Fibroblast of the aortic adventitia (primary cell): ENCODE results near the gene METTL21C. TPM values are rescaled to one million over a fixed set of nuclear protein-coding genes. Genes with fewer than 3 reads are reported as not detected.

Source experiments
- DNase-seq: peaks from one replicate; pipeline ENCODE4 v3.0.0-alpha.2; 2010; ENCODE audit warnings: low read depth
- H3K4me3 ChIP-seq: 2 replicates; pipeline ENCODE4 v1.5.1; 2011; ENCODE audit warnings: low read depth, mild to moderate bottlenecking, control low read depth, low read length, moderate library complexity
- total RNA-seq: library from RNA; depleted of rRNA; stranded (reverse); fragments of >200 nt; gene quantifications from 2 replicates; pipeline ENCODE4 v1.2.3, GENCODE V29; 2012; ENCODE audit warnings: low replicate concordance
- TF ChIP-seq, protein P1 (sequence below): IDR thresholded peaks from 2 replicates; pipeline ENCODE4 v1.5.1; 2011; ENCODE audit warnings: mild to moderate bottlenecking, low read length, control low read depth, inconsistent platforms; ENCODE audit not compliant: insufficient read depth

Gene METTL21C
- total RNA-seq = 1.8 TPM in 1 of 2 replicates, not detected in the other

DNA sequence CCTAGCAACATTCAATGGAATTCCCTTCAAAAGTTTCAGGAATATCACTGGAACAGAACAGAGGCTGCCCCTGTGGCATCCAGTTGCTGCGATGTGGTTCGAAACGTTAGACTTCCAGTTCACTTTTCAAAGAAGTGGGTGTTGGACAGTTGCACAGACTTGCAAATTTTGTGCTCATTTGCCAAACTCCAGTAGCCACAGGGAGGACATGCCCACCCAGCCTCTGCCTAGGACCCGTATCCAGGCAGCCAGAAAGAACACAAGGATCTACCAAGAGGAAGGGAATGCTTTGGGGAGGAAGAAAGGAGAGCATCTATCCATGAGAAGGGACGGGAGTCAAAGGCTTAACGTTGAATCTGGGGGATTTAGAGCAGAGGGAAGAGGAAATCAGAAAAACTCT, at the start of gene METTL21C:
METTL21C (minus strand) TSS at position 108 of the 400 bp plus-strand sequence. CDS start 546 bp downstream, outside the sequence.
- TF ChIP-seq, protein P1, sequence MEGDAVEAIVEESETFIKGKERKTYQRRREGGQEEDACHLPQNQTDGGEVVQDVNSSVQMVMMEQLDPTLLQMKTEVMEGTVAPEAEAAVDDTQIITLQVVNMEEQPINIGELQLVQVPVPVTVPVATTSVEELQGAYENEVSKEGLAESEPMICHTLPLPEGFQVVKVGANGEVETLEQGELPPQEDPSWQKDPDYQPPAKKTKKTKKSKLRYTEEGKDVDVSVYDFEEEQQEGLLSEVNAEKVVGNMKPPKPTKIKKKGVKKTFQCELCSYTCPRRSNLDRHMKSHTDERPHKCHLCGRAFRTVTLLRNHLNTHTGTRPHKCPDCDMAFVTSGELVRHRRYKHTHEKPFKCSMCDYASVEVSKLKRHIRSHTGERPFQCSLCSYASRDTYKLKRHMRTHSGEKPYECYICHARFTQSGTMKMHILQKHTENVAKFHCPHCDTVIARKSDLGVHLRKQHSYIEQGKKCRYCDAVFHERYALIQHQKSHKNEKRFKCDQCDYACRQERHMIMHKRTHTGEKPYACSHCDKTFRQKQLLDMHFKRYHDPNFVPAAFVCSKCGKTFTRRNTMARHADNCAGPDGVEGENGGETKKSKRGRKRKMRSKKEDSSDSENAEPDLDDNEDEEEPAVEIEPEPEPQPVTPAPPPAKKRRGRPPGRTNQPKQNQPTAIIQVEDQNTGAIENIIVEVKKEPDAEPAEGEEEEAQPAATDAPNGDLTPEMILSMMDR = no peak
- no peak within 1 kb of the TSS for H3K4me3 ChIP-seq
- no peak for DNase-seq

DNA sequence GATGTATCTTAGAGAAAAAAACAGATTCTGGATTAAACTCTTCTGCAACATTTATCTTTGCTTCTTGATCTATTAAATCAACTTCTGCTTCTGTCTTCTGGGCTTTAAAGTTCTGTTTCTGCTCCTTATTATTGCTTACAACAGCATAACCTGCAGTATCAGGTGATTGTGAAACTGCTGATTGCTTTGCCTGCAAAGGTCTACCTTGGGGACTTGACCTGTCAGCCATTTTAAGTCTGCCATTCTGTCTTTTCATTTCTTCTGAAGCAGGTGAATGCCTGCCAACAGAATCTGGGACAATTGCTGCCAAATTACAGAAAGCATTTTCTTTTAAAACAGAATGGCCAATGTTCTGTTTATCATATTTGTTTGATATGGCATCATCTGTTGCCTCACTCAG, 47.7 kb upstream of the METTL21C start:
- no peak for DNase-seq
- H3K4me3 ChIP-seq = no peak overlapping the region
- TF ChIP-seq, protein P1 = no peak

DNA sequence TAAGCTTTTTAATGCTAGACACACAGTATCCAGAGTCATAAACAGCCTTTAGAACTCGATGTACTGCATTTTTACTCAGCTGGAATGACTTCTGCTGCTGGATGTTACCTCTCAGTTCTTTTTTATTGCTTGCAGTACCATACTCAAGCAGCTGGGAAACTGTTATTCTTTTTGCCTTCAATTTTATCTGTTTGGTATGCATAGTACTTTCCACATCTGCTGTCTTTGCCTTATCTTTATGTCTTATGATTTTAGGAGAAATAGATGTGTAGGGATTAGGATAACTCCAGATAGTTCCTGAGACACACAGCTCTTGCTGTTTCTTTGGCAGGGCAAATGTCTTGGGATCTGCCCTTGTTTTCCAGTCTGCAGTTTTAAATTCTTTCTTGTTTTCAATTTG, 47.3 kb upstream of the METTL21C start:
- no peak overlapping the region for H3K4me3 ChIP-seq
- DNase-seq = no peak
- TF ChIP-seq, protein P1 = peak; percentile 9

DNA sequence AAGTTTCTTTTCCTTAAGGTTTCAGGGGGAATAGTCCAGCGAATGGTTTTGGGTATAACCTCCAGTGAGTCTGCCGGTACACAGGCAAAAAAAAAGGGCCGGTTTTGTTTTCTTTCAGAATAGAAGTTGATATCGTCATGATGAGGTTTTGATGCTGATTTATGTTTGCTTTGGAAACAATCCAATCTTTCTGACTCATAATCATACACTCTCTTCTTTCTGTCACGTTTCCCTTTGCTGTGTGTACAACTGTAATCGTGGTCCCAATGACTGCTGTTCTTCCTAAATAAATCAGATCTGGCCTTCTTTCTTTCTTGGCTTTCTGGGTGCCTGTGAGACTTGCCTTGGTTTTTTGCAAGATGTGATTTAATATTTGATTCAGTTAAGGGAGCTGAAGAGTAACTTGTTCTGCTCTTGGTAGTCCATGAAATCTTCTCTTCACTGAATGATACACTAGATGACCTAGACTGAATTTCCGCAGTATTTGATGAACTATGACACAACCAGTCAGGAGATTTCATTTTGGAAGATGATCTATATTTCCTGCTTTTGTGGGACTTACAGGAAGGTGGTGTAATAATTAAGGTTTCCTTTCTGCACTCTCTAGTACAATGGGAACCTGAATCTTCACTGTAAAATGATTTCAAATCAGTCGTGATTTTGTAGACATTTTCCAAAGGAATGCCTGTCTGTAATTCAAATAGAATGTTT, 34.9 kb upstream of the METTL21C start:
- peak overlapping the region; percentile 18 for H3K4me3 ChIP-seq
- peak; percentile 87 for DNase-seq
- TF ChIP-seq, protein P1 = no peak

DNA sequence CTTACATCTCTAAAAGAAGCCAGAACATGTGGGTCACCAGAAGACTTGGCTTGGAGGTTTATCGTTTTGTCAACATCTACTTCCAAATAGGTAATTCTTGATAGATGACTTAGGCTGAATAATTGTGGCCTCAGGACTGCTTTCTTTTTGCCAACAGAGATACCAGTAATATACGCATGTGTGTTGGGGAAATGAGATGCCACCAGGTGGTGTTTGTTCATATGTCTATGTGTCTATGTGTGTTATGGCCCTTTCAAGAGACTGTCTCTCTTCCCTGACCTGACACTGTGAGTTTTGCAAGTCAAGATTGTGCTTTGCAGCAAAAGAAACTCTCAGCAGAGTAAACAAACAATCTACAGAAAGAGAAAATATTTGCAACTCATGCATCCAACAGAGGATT, 31.6 kb upstream of the METTL21C start:
- H3K4me3 ChIP-seq = no peak overlapping the region
- DNase-seq = no peak
- TF ChIP-seq, protein P1 = no peak

DNA sequence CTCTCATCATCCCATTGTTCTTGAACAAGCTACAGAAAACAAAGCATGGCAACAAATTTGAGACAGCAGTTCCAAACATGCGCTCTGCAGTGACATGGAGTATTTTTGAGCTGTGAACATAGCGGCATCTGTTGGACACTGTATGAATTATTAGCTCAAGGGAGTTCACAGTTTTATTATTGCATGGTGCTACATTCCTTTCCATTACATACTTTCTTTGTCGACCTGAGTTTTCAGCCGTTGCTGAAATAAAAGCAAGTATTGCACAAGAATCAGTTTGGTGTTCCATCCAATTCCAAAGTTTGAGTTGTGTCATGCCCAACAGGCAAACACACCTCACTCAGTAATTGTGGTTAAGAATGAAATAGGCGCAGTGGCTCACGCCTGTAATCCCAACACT, 30.1 kb upstream of the METTL21C start:
- peak; percentile 87 for DNase-seq
- no peak overlapping the region for H3K4me3 ChIP-seq
- TF ChIP-seq, protein P1 = peak; percentile 70
